SJCRH30 (cell line): ENCODE results near the gene FAM153A. TPM values are rescaled to one million over a fixed set of nuclear protein-coding genes. Genes with fewer than 3 reads are reported as not detected.
"Not testable (repeated sequence)": the region's sequence is repeated elsewhere in the genome, so short reads cannot be mapped to it uniquely, and the experiment has no call there.

ENCODE experiments used
- DNase-seq, 2 experiments: peaks; one replicate each; pipeline ENCODE4 v3.0.0-alpha.2; 2015 to 2020
- H3K27ac ChIP-seq: fragments of 250-450 bp; sonication (Bioruptor Pico); 2 replicates; pipeline ENCODE4 v1.5.1; 2020; ENCODE audit warnings: mild to moderate bottlenecking, moderate library complexity
- H3K27me3 ChIP-seq: fragments of 250-450 bp; sonication (Bioruptor Pico); 2 replicates; pipeline ENCODE4 v1.5.1; 2020; ENCODE audit warnings: mild to moderate bottlenecking, moderate library complexity
- H3K36me3 ChIP-seq: fragments of 250-450 bp; sonication (Bioruptor Pico); 2 replicates; pipeline ENCODE4 v1.5.1; 2020; ENCODE audit warnings: mild to moderate bottlenecking, moderate library complexity
- H3K4me1 ChIP-seq: fragments of 250-450 bp; sonication (Bioruptor Pico); 2 replicates; pipeline ENCODE4 v1.5.1; 2020; ENCODE audit warnings: mild to moderate bottlenecking, moderate library complexity
- H3K4me3 ChIP-seq: fragments of 250-450 bp; sonication (Bioruptor Pico); 2 replicates; pipeline ENCODE4 v1.5.1; 2020; ENCODE audit warnings: mild to moderate bottlenecking, moderate library complexity
- H3K9me3 ChIP-seq: fragments of 250-450 bp; sonication (Bioruptor Pico); replicated peaks from 2 replicates; pipeline ENCODE4 v1.5.1; 2020; ENCODE audit warnings: mild to moderate bottlenecking, moderate library complexity
- total RNA-seq: library from RNA; depleted of rRNA; stranded (reverse); fragments of >200 nt; shearing (Covaris generic); gene quantifications from 2 replicates; pipeline ENCODE4 v1.2.3, GENCODE V29; 2014; rRNA removed

FAM153A gene
- 0.41 and 0.83 TPM in 2 replicates for total RNA-seq

- not testable (repeated sequence) for H3K9me3 ChIP-seq, H3K27me3 ChIP-seq, DNase-seq
Observed at GRCh38 chr5:177782792-177783633, at the start of gene FAM153A. FAM153A (minus strand) TSS chr5:177782899.

GRCh38 chr5:177832287-177832686 is 49.6 kb upstream of the FAM153A start:
- not testable (repeated sequence) for H3K9me3 ChIP-seq, H3K36me3 ChIP-seq, DNase-seq, H3K27ac ChIP-seq, H3K4me3 ChIP-seq, H3K27me3 ChIP-seq, H3K4me1 ChIP-seq

More at GRCh38 chr5:177782792-177783633, at the start of gene FAM153A:
- not testable (repeated sequence) for H3K27ac ChIP-seq, H3K36me3 ChIP-seq, H3K4me1 ChIP-seq, H3K4me3 ChIP-seq

GRCh38 chr5:177826073-177826472 is 43.4 kb upstream of the FAM153A start:
- H3K36me3 ChIP-seq, H3K9me3 ChIP-seq, DNase-seq, H3K27me3 ChIP-seq, H3K4me1 ChIP-seq, H3K27ac ChIP-seq, H3K4me3 ChIP-seq: not testable (repeated sequence)

GRCh38 chr5:177824776-177825175 is 42.1 kb upstream of the FAM153A start:
- not testable (repeated sequence) for H3K36me3 ChIP-seq, H3K4me1 ChIP-seq, H3K9me3 ChIP-seq, DNase-seq, H3K27ac ChIP-seq, H3K27me3 ChIP-seq, H3K4me3 ChIP-seq

GRCh38 chr5:177822489-177822888 is 39.8 kb upstream of the FAM153A start:
- not testable (repeated sequence) for H3K27me3 ChIP-seq, H3K4me1 ChIP-seq, H3K4me3 ChIP-seq, H3K36me3 ChIP-seq, H3K9me3 ChIP-seq, DNase-seq, H3K27ac ChIP-seq

GRCh38 chr5:177819664-177820063 is 37.0 kb upstream of the FAM153A start:
- H3K36me3 ChIP-seq, H3K4me1 ChIP-seq, H3K4me3 ChIP-seq, DNase-seq, H3K27ac ChIP-seq, H3K9me3 ChIP-seq, H3K27me3 ChIP-seq: not testable (repeated sequence)

- not testable (repeated sequence) for H3K9me3 ChIP-seq, H3K36me3 ChIP-seq, H3K4me3 ChIP-seq, H3K4me1 ChIP-seq, H3K27ac ChIP-seq, DNase-seq, H3K27me3 ChIP-seq
Observed at GRCh38 chr5:177812814-177813425, 30.2 kb upstream of the FAM153A start.

GRCh38 chr5:177812160-177812743 is 29.6 kb upstream of the FAM153A start:
- not testable (repeated sequence) for H3K27me3 ChIP-seq, DNase-seq, H3K4me1 ChIP-seq, H3K9me3 ChIP-seq, H3K27ac ChIP-seq, H3K36me3 ChIP-seq, H3K4me3 ChIP-seq

- H3K4me3 ChIP-seq, H3K9me3 ChIP-seq, H3K27me3 ChIP-seq, H3K27ac ChIP-seq, H3K4me1 ChIP-seq, H3K36me3 ChIP-seq, DNase-seq: not testable (repeated sequence)
Observed at GRCh38 chr5:177809209-177809913, 26.7 kb upstream of the FAM153A start.

GRCh38 chr5:177808420-177808819 is 25.7 kb upstream of the FAM153A start:
- H3K9me3 ChIP-seq, H3K4me1 ChIP-seq, H3K27ac ChIP-seq, DNase-seq, H3K4me3 ChIP-seq, H3K27me3 ChIP-seq, H3K36me3 ChIP-seq: not testable (repeated sequence)

- H3K27me3 ChIP-seq, H3K4me3 ChIP-seq, H3K4me1 ChIP-seq, DNase-seq, H3K36me3 ChIP-seq, H3K27ac ChIP-seq, H3K9me3 ChIP-seq: not testable (repeated sequence)
Observed at GRCh38 chr5:177807265-177807664, 24.6 kb upstream of the FAM153A start.

- H3K27ac ChIP-seq, DNase-seq, H3K36me3 ChIP-seq, H3K4me1 ChIP-seq, H3K9me3 ChIP-seq, H3K27me3 ChIP-seq, H3K4me3 ChIP-seq: not testable (repeated sequence)
Observed at GRCh38 chr5:177801427-177801826, 18.7 kb upstream of the FAM153A start.

GRCh38 chr5:177798237-177798840 is 15.6 kb upstream of the FAM153A start:
- H3K4me1 ChIP-seq, H3K36me3 ChIP-seq, DNase-seq, H3K4me3 ChIP-seq, H3K9me3 ChIP-seq, H3K27me3 ChIP-seq, H3K27ac ChIP-seq: not testable (repeated sequence)

- not testable (repeated sequence) for H3K4me3 ChIP-seq, H3K27ac ChIP-seq, H3K4me1 ChIP-seq, DNase-seq, H3K9me3 ChIP-seq, H3K36me3 ChIP-seq, H3K27me3 ChIP-seq
Observed at GRCh38 chr5:177793272-177793671, 10.6 kb upstream of the FAM153A start.

- DNase-seq, H3K4me3 ChIP-seq, H3K9me3 ChIP-seq, H3K27me3 ChIP-seq, H3K36me3 ChIP-seq, H3K4me1 ChIP-seq, H3K27ac ChIP-seq: not testable (repeated sequence)
Observed at GRCh38 chr5:177791649-177792048, 8.9 kb upstream of the FAM153A start.
